OCI-LY3 (cell line): ENCODE data around the gene C1orf21.
"Not testable (repeated sequence)": the region's sequence is repeated elsewhere in the genome, so short reads cannot be mapped to it uniquely, and the experiment has no call there.

Source experiments
- EZH2phosphoT487 ChIP-seq: fragments of 200-600 bp; shearing (Covaris generic); IDR thresholded peaks from 2 replicates; pipeline ENCODE4 v1.6.1; 2018; ENCODE audit warnings: antibody characterized with exemption, mixed run types, low read depth
- TF ChIP-seq, protein P1 (sequence below): fragments of 200-600, 300-600 bp; sonication (generic); IDR thresholded peaks from 2 replicates; pipeline ENCODE4 v1.5.1; 2014; ENCODE audit warnings: antibody characterized with exemption, low read length, low read depth

DNA sequence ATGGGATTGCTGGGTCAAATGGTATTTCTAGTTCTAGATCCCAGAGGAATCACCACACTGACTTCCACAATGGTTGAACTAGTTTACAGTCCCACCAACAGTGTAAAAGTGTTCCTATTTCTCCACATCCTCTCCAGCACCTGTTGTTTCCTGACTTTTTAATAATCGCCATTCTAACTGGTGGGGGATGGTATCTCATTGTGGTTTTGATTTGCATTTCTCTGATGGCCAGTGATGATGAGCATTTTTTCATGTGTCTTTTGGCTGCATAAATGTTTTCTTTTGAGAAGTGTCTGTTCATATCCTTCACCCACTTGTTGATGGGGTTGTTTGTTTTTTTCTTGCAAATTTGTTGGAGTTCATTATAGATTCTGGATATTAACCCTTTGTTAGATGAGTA, 49.0 kb upstream of the C1orf21 start:
- TF ChIP-seq, protein P1, sequence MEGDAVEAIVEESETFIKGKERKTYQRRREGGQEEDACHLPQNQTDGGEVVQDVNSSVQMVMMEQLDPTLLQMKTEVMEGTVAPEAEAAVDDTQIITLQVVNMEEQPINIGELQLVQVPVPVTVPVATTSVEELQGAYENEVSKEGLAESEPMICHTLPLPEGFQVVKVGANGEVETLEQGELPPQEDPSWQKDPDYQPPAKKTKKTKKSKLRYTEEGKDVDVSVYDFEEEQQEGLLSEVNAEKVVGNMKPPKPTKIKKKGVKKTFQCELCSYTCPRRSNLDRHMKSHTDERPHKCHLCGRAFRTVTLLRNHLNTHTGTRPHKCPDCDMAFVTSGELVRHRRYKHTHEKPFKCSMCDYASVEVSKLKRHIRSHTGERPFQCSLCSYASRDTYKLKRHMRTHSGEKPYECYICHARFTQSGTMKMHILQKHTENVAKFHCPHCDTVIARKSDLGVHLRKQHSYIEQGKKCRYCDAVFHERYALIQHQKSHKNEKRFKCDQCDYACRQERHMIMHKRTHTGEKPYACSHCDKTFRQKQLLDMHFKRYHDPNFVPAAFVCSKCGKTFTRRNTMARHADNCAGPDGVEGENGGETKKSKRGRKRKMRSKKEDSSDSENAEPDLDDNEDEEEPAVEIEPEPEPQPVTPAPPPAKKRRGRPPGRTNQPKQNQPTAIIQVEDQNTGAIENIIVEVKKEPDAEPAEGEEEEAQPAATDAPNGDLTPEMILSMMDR = not testable (repeated sequence)
- TF ChIP-seq EZH2phosphoT487 = not testable (repeated sequence)
